K562 (cell line): Measurements from ENCODE around the gene EXOC3L1. TPM values are rescaled to one million over a fixed set of nuclear protein-coding genes. Genes with fewer than 3 reads are reported as not detected.

Experiments
- ATAC-seq: fragments of 200-7000 bp; cut with Tn5 transposase; 3 replicates; pipeline ENCODE4 v1.9.1; 2020; ENCODE audit warnings: moderate library complexity
- BruUV-seq: library from RNA; stranded (reverse); fragments of 400-500 nt; replicated peaks from 2 replicates; lab custom pipeline; 2021; lab: Mats Ljungman, UMichigan
- CTCF ChIA-PET: fragments of 300-600 bp; formaldehyde crosslinking; extraction: SDS; loops from one replicate; lab custom pipeline; 2021; ENCODE audit warnings: low intra/inter-chr PET ratio; lab: Yijun Ruan, JAX
- POLR2A ChIA-PET: fragments of 300-600, 350-650 bp; sonication (Branson Sonifier 250); formaldehyde crosslinking; extraction: SDS; loops from one replicate; lab custom pipeline; 2021; ENCODE audit warnings: antibody characterized with exemption, inconsistent platforms; lab: Yijun Ruan, JAX
- DNase-seq, 4 experiments: peaks; one replicate each; pipeline versions ENCODE4 v3.0.0 to v3.0.0-alpha.2; 2011 to 2018; ENCODE audit warnings: low spot score in 3 of 4, mixed read lengths in 3 of 4; ENCODE audit errors: extremely low read depth in 1 of 4
- FAIRE-seq: peaks from 2 replicates; lab custom pipeline; 2011; peaks lifted over from hg19 to GRCh38; lab: Jason Lieb, UNC
- H2AFZ ChIP-seq: 2 replicates; pipeline ENCODE4 v1.6.0; 2011; ENCODE audit warnings: low read depth, low read length, control low read depth, inconsistent platforms
- H3K27ac ChIP-seq: fragments of 200-600 bp; 3 replicates; pipeline ENCODE4 v1.8.0; 2011; ENCODE audit warnings: low read depth, mild to moderate bottlenecking, control low read depth, inconsistent platforms, low read length, moderate library complexity, mixed read lengths; ENCODE audit errors: extremely low read depth
- H3K27me3 ChIP-seq, 2 experiments: fragments of 300-600 bp in 1 of 2; 2 replicates in 1 of 2; 3 replicates in 1 of 2; pipeline versions ENCODE4 v1.6.0 to v1.8.0; 2011; ENCODE audit warnings: inconsistent platforms in 2 of 2, low read length in 2 of 2, mild to moderate bottlenecking in 1 of 2, mixed read lengths in 1 of 2, moderate library complexity in 1 of 2; ENCODE audit not compliant: control insufficient read depth in 2 of 2, insufficient read depth in 2 of 2
- H3K36me3 ChIP-seq: fragments of 300-600 bp; 3 replicates; pipeline ENCODE4 v1.8.0; 2011; ENCODE audit warnings: mild to moderate bottlenecking, low read length, inconsistent platforms; ENCODE audit not compliant: control insufficient read depth, insufficient read depth
- H3K4me1 ChIP-seq, 2 experiments: fragments of 200-600 bp in 1 of 2; replicated peaks in 1 of 2; 2 replicates in 1 of 2; 3 replicates in 1 of 2; pipeline versions ENCODE4 v1.5.1 to v1.8.0; 2011; ENCODE audit warnings: inconsistent platforms in 2 of 2, low read length in 2 of 2, mild to moderate bottlenecking in 1 of 2, mixed read lengths in 1 of 2, moderate library complexity in 1 of 2; ENCODE audit not compliant: control insufficient read depth in 2 of 2, insufficient read depth in 2 of 2
- H3K4me2 ChIP-seq: 2 replicates; pipeline ENCODE4 v1.6.1; 2011; ENCODE audit warnings: low read length, control low read depth, inconsistent platforms, mixed read lengths; ENCODE audit not compliant: insufficient read depth
- H3K4me3 ChIP-seq: fragments of 200-600 bp; sonication (generic), shearing (Covaris generic); 2 replicates; pipeline ENCODE4 v1.5.1; 2016; ENCODE audit warnings: control low read depth, inconsistent platforms
- H3K79me2 ChIP-seq: fragments of 200-600 bp; 3 replicates; pipeline ENCODE4 v1.8.0; 2011; ENCODE audit warnings: low read length, inconsistent platforms; ENCODE audit not compliant: control insufficient read depth, insufficient read depth
- H3K9ac ChIP-seq, 2 experiments: 2 replicates each; pipeline versions ENCODE4 v1.6.0 to v1.6.1; 2011; ENCODE audit warnings: low read depth in 2 of 2, low read length in 2 of 2, control low read depth in 1 of 2, inconsistent platforms in 1 of 2, mild to moderate bottlenecking in 1 of 2, mixed read lengths in 1 of 2; ENCODE audit not compliant: insufficient read depth in 1 of 2
- H3K9me1 ChIP-seq: one replicate; pipeline ENCODE4 v1.6.0; 2011; ENCODE audit warnings: inconsistent platforms, mild to moderate bottlenecking, low read length, moderate library complexity; ENCODE audit not compliant: control insufficient read depth, insufficient read depth
- H3K9me3 ChIP-seq: replicated peaks from 2 replicates; pipeline ENCODE4 v1.5.1; 2011; ENCODE audit warnings: low read depth, low read length, inconsistent platforms; ENCODE audit not compliant: control insufficient read depth, insufficient read depth
- H4K20me1 ChIP-seq: replicated peaks from 2 replicates; pipeline ENCODE4 v1.6.1; 2011; ENCODE audit warnings: low read length, inconsistent platforms, mixed read lengths; ENCODE audit not compliant: control insufficient read depth, insufficient read depth
- ATF1 ChIP-seq, 2 experiments: fragments of 450-650 bp in 1 of 2; IDR thresholded peaks; 2 replicates each; pipeline ENCODE4 v1.6.1; 2016; ENCODE audit warnings: missing compliant biosample characterization in 1 of 2, missing genetic modification characterization in 1 of 2
- CBFA2T2 ChIP-seq: fragments of 450-650 bp; conservative IDR thresholded peaks from 2 replicates; pipeline ENCODE4 v1.6.1; 2017; ENCODE audit warnings: mild to moderate bottlenecking
- CBX2 ChIP-seq: fragments of 200-600 bp; sonication (generic); IDR thresholded peaks from one replicate; pipeline ENCODE4 v1.6.1; 2012; ENCODE audit warnings: mild to moderate bottlenecking, low read length, inconsistent platforms; ENCODE audit not compliant: insufficient read depth, poor library complexity, severe bottlenecking
- CHD2 ChIP-seq: IDR thresholded peaks from 2 replicates; pipeline ENCODE4 v1.6.1; 2011; ENCODE audit warnings: low read depth, low read length
- CREB1 ChIP-seq, 2 experiments: sonication (generic) in 1 of 2; formaldehyde crosslinking in 1 of 2; IDR thresholded peaks; 2 replicates each; pipeline versions ENCODE4 v1.6.1 to v1.8.0; 2012 to 2022; ENCODE audit warnings: inconsistent platforms in 1 of 2, mild to moderate bottlenecking in 1 of 2, missing genetic modification reagents in 1 of 2, moderate library complexity in 1 of 2
- HMG20B ChIP-seq: fragments of 250-450 bp; sonication (Bioruptor Pico); IDR thresholded peaks from 2 replicates; pipeline ENCODE4 v1.5.0; 2021; ENCODE audit warnings: mild to moderate bottlenecking
- LEF1 ChIP-seq: fragments of 450-650 bp; IDR thresholded peaks from 2 replicates; pipeline ENCODE4 v1.6.1; 2016; ENCODE audit warnings: mild to moderate bottlenecking
- SPI1 ChIP-seq: IDR thresholded peaks from 2 replicates; pipeline ENCODE4 v1.6.1; 2011; ENCODE audit warnings: low read depth, low read length, control low read depth, borderline replicate concordance
- XRCC4 ChIP-seq: IDR thresholded peaks from one replicate; pipeline ENCODE4 v1.6.1; 2011; ENCODE audit not compliant: insufficient read depth, insufficient read length; ENCODE audit errors: extremely low read depth
- ZC3H11A ChIP-seq: IDR thresholded peaks from 2 replicates; pipeline ENCODE4 v1.6.1; 2012; ENCODE audit warnings: low read depth, low read length, improper control_type of control experiment
- ZNF41 ChIP-seq: fragments of 250-450 bp; sonication (Bioruptor Pico); conservative IDR thresholded peaks from 2 replicates; pipeline ENCODE4 v1.4.0; 2020; ENCODE audit warnings: mild to moderate bottlenecking
- WGBS: fragments of 100-300 bp; shearing (Covaris generic); methylation state at CpG from one replicate; pipeline ENCODE4 v1.1.6; 2016; ENCODE audit warnings: low coverage, mixed read lengths; ENCODE audit not compliant: insufficient coverage; ENCODE audit errors: missing lambda C conversion rate; 5-methylcytosine and 5-hydroxymethylcytosine counted together
- in situ Hi-C: fragments of 300-500 bp; cut with MboI; formaldehyde crosslinking; loops from 4 replicates; pipeline ENCODE4 v1.15.0; 2018; ENCODE audit warnings: inconsistent platforms, mixed read lengths
- intact Hi-C: fragments of 100-400 bp; cut with micrococcal nuclease; formaldehyde crosslinking; loops from 2 replicates; pipeline ENCODE4 v1.14.2; 2022
- polyA plus RNA-seq, 8 experiments: library from polyadenylated mRNA; depleted of rRNA in 4 of 8; stranded (reverse) in 5 of 8; unstranded in 3 of 8; fragments of >200 nt; fragmentation: Nextera tagmentation in 2 of 8; fragmentation: Illumina TruSeq in 1 of 8; extraction: Ambion mirVana in 2 of 8; extraction: Trizol in 1 of 8; gene quantifications; 2 replicates each; pipeline versions ENCODE4 v1.2.1 to v1.2.3, GENCODE V29; 2011 to 2014; ENCODE audit warnings: inconsistent platforms in 1 of 8, missing spikeins in 1 of 8
- total RNA-seq, 7 experiments: library from RNA; depleted of rRNA in 6 of 7; stranded (reverse); fragments of >200 nt in 6 of 7; fragmentation: Illumina TruSeq in 2 of 7; extraction: Trizol in 2 of 7; gene quantifications; 2 replicates each; pipeline versions ENCODE4 v1.2.1 to v1.2.3, GENCODE V29; 2011 to 2021; ENCODE audit warnings: low replicate concordance in 1 of 7

Gene EXOC3L1
- total and polyA plus RNA-seq, 9 of the 15 experiments (the other 6 are each of a cell fraction or from before 2014, with no cell fraction given): 0.08 TPM; not detected in 8

- H3K4me1 ChIP-seq: peaks cover 17 to 61% of the 10 kb centered on the region in 2 experiments
- TF ChIP-seq CBFA2T2 (no peak), CHD2 (no peak), ZNF41 (no peak), SPI1 (no peak), CREB1 (IDR thresholded peaks at IDR 0.05) (no peak), CREB1 (CRISPR knock-in tag; IDR thresholded peaks at IDR 0.05) (no peak), CBX2 (no peak), ZC3H11A (no peak), HMG20B (CRISPR knock-in tag) (no peak), ATF1 (CRISPR knock-in tag; IDR thresholded peaks at IDR 0.05) (no peak), ATF1 (tag; IDR thresholded peaks at IDR 0.05) (no peak), XRCC4 (no peak), LEF1 (no peak)
- H2AFZ ChIP-seq: no peak overlapping the region
- H3K4me3 ChIP-seq: no peak overlapping the region
- ATAC-seq (no peak), DNase-seq (no peak), FAIRE-seq (no peak)
- H3K9me3 ChIP-seq: no peaks in the 10 kb centered on the region
- no peak overlapping the region for H3K27ac ChIP-seq
- CTCF ChIA-PET: no interaction called here
- no TSS peak for BruUV-seq
- H3K79me2 ChIP-seq: peaks cover 32% of the 10 kb centered on the region
- peaks cover 93% of the 10 kb centered on the region for H3K36me3 ChIP-seq
- H3K9me1 ChIP-seq: no peaks in the 10 kb centered on the region
- H3K9ac ChIP-seq: no peak overlapping the region
- H4K20me1 ChIP-seq: no peaks in the 10 kb centered on the region
- in situ Hi-C loops: no loop called here
- intact Hi-C loops: no loop called here
- H3K27me3 ChIP-seq: no peaks in the 10 kb centered on the region
- no peak overlapping the region for H3K4me2 ChIP-seq
- POLR2A ChIA-PET: interaction anchor here (0.9 to 2.2 kb wide), 3 partner anchors 11 to 30 kb away, joined by 3 to 9 read pairs (median 5); partner anchors contain the start of genes NOL3 and TMEM208
- 64% methylated on average over 6 of the region's 6 CpGs for WGBS
These were observed 7.8 kb upstream of the EXOC3L1 start for GRCh38 chr16:67197704-67198103.
